ENCODE data around the gene PLXNB2.

PLXNB2 gene

GRCh38 chr22:50278956-50279619, 28.4 kb downstream of the PLXNB2 start:
- Histone ChIP-seq H3K36me3 (ENCODE audit: control insufficient read depth, low read length) (peaks cover 83% of the 10 kb centered on the region), H3K27ac (ENCODE audit: low read depth, low read length) (no peak overlapping the region), H3K9me2 (replicated peaks; ENCODE audit: control insufficient read depth, low read length) (no peaks in the 10 kb centered on the region), H3K27me3 (ENCODE audit: control insufficient read depth, low read length) (no peaks in the 10 kb centered on the region), H3K4me3 (ENCODE audit: low read length) (no peak overlapping the region), H3K79me2 (ENCODE audit: control insufficient read depth, low read length) (no peaks in the 10 kb centered on the region), H3K4me2 (ENCODE audit: low read length) (no peak overlapping the region), H3K4me1 (ENCODE audit: control insufficient read depth, low read length) (peaks cover 10% of the 10 kb centered on the region), H4K20me1 (ENCODE audit: control insufficient read depth, insufficient read depth, low read depth, low read length) (no peaks in the 10 kb centered on the region), H3F3A (ENCODE audit: control insufficient read depth, insufficient read depth) (peaks cover 7% of the 10 kb centered on the region; the same call in 1 of the 2 replicates), H3K9me3 (ENCODE audit: control insufficient read depth, insufficient read depth, low read length) (peaks cover 8% of the 10 kb centered on the region; the same call in 1 of the 2 replicates)
- TF ChIP-seq, protein P1, sequence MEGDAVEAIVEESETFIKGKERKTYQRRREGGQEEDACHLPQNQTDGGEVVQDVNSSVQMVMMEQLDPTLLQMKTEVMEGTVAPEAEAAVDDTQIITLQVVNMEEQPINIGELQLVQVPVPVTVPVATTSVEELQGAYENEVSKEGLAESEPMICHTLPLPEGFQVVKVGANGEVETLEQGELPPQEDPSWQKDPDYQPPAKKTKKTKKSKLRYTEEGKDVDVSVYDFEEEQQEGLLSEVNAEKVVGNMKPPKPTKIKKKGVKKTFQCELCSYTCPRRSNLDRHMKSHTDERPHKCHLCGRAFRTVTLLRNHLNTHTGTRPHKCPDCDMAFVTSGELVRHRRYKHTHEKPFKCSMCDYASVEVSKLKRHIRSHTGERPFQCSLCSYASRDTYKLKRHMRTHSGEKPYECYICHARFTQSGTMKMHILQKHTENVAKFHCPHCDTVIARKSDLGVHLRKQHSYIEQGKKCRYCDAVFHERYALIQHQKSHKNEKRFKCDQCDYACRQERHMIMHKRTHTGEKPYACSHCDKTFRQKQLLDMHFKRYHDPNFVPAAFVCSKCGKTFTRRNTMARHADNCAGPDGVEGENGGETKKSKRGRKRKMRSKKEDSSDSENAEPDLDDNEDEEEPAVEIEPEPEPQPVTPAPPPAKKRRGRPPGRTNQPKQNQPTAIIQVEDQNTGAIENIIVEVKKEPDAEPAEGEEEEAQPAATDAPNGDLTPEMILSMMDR (IDR thresholded peaks at IDR 0.05; ENCODE audit: low read depth, low read length, poor library complexity, severe bottlenecking), result no peak

- Histone ChIP-seq H3K27ac (ENCODE audit: low read depth, low read length) (no peak overlapping the region), H3K9me3 (ENCODE audit: control insufficient read depth, insufficient read depth, low read length) (peaks cover 8% of the 10 kb centered on the region; the same call in 1 of the 2 replicates), H3K9me2 (replicated peaks; ENCODE audit: control insufficient read depth, low read length) (no peaks in the 10 kb centered on the region), H3K79me2 (ENCODE audit: control insufficient read depth, low read length) (no peaks in the 10 kb centered on the region), H3K36me3 (ENCODE audit: control insufficient read depth, low read length) (peaks cover 81% of the 10 kb centered on the region), H4K20me1 (ENCODE audit: control insufficient read depth, insufficient read depth, low read depth, low read length) (no peaks in the 10 kb centered on the region), H3F3A (ENCODE audit: control insufficient read depth, insufficient read depth) (peaks cover 7% of the 10 kb centered on the region; the same call in 1 of the 2 replicates), H3K27me3 (ENCODE audit: control insufficient read depth, low read length) (no peaks in the 10 kb centered on the region), H3K4me3 (ENCODE audit: low read length) (no peak overlapping the region), H3K4me2 (ENCODE audit: low read length) (no peak overlapping the region), H3K4me1 (ENCODE audit: control insufficient read depth, low read length) (peaks cover 10% of the 10 kb centered on the region)
- no peak for TF ChIP-seq EZH2phosphoT487 (IDR thresholded peaks at IDR 0.05; ENCODE audit: borderline replicate concordance, low read length)
- TF ChIP-seq, protein P1 (IDR thresholded peaks at IDR 0.05; ENCODE audit: low read depth, low read length, poor library complexity, severe bottlenecking), result no peak
These were observed 29.0 kb downstream of the PLXNB2 start for GRCh38 chr22:50278461-50278860.

DNA sequence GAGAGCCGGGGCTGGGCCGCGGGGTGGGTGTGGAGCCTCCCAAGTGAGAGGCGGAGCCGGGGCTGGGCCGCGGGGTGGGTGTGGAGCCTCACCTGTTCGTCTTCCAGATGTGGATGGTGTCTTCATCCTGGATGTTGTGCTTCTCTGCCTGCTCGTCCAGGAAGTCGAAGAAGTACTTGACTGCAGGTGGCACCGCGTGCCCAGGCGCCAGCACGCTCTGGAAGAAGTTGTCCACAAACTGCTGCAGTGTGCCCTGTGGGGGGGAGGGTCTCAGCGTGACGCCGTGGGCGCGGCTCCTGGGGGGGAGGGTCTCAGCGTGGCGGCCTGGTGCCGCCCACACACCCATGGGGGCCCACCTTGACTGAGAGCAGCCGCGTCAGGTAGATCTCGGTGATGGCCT, 29.7 kb downstream of the PLXNB2 start:
- H3K9me2 ChIP-seq (replicated peaks; ENCODE audit: control insufficient read depth, low read length), result no peaks in the 10 kb centered on the region
- peaks cover 8% of the 10 kb centered on the region; the same call in 1 of the 2 replicates for H3K9me3 ChIP-seq (ENCODE audit: control insufficient read depth, insufficient read depth, low read length)
- TF ChIP-seq, protein P1 (IDR thresholded peaks at IDR 0.05; ENCODE audit: low read depth, low read length, poor library complexity, severe bottlenecking), result no peak
- no peak for TF ChIP-seq EZH2phosphoT487 (IDR thresholded peaks at IDR 0.05; ENCODE audit: borderline replicate concordance, low read length)
- H3K36me3 ChIP-seq (ENCODE audit: control insufficient read depth, low read length), result peaks cover 76% of the 10 kb centered on the region
- H3K4me3 ChIP-seq (ENCODE audit: low read length), result no peak overlapping the region
- H3K27me3 ChIP-seq (ENCODE audit: control insufficient read depth, low read length), result no peaks in the 10 kb centered on the region
- no peak overlapping the region for H3K27ac ChIP-seq (ENCODE audit: low read depth, low read length)
- H3F3A ChIP-seq (ENCODE audit: control insufficient read depth, insufficient read depth), result peaks cover 7% of the 10 kb centered on the region; the same call in 1 of the 2 replicates
- H3K4me2 ChIP-seq (ENCODE audit: low read length), result no peak overlapping the region
- peaks cover under 1% of the 10 kb centered on the region; the same call in 1 of the 2 replicates for H4K20me1 ChIP-seq (ENCODE audit: control insufficient read depth, insufficient read depth, low read depth, low read length)
- no peaks in the 10 kb centered on the region for H3K79me2 ChIP-seq (ENCODE audit: control insufficient read depth, low read length)
- H3K4me1 ChIP-seq (ENCODE audit: control insufficient read depth, low read length), result peaks cover 10% of the 10 kb centered on the region
